IMR-90 (cell line): ENCODE results near the gene PAQR9. TPM values are rescaled to one million over a fixed set of nuclear protein-coding genes. Genes with fewer than 3 reads are reported as not detected.

ENCODE experiments used
- ATAC-seq: fragments of 200-7000 bp; cut with Tn5 transposase; 2 replicates; pipeline ENCODE4 v1.9.1; 2020; ENCODE audit warnings: low read depth, mild to moderate bottlenecking, moderate library complexity
- BruUV-seq: library from RNA; stranded (reverse); fragments of 400-500 nt; replicated peaks from 2 replicates; lab custom pipeline; 2021; lab: Mats Ljungman, UMichigan
- CTCF ChIA-PET: fragments of 300-600 bp; formaldehyde crosslinking; extraction: SDS; loops from one replicate; lab custom pipeline; 2021; ENCODE audit warnings: antibody characterized with exemption; lab: Yijun Ruan, JAX
- POLR2A ChIA-PET: fragments of 300-600 bp; sonication (Branson Sonifier 250); formaldehyde crosslinking; loops from one replicate; lab custom pipeline; 2022; ENCODE audit warnings: antibody characterized with exemption; ENCODE audit not compliant: unreplicated experiment; lab: Charles Lee
- DNase-seq: peaks from one replicate; pipeline ENCODE4 v3.0.0; 2013
- H2AFZ ChIP-seq: replicated peaks from 2 replicates; pipeline ENCODE3; 2013; ENCODE audit warnings: low read length, mild to moderate bottlenecking; ENCODE audit not compliant: poor library complexity
- H2AK5ac ChIP-seq: 2 replicates; pipeline ENCODE4 v1.6.1; 2013; ENCODE audit warnings: low read depth, low read length, inconsistent platforms
- H2AK9ac ChIP-seq: replicated peaks from 2 replicates; pipeline ENCODE3; 2013; ENCODE audit warnings: mild to moderate bottlenecking, low read depth, low read length, moderate library complexity; ENCODE audit not compliant: poor library complexity
- H2BK120ac ChIP-seq: 2 replicates; pipeline ENCODE4 v1.6.1; 2013; ENCODE audit warnings: low read depth, low read length, inconsistent platforms
- H2BK15ac ChIP-seq: 3 replicates; pipeline ENCODE4 v1.6.1; 2013; ENCODE audit warnings: low read depth, low read length, inconsistent platforms
- H2BK20ac ChIP-seq: 2 replicates; pipeline ENCODE4 v1.6.1; 2013; ENCODE audit warnings: low read depth, mild to moderate bottlenecking, inconsistent platforms, low read length, moderate library complexity
- H2BK5ac ChIP-seq: 2 replicates; pipeline ENCODE4 v1.6.1; 2013; ENCODE audit warnings: mild to moderate bottlenecking, low read depth, low read length, inconsistent platforms; ENCODE audit not compliant: poor library complexity, severe bottlenecking
- H3K14ac ChIP-seq: replicated peaks from 2 replicates; pipeline ENCODE4 v1.6.1; 2013; ENCODE audit warnings: low read depth, low read length, inconsistent platforms
- H3K18ac ChIP-seq: 2 replicates; pipeline ENCODE4 v1.6.1; 2013; ENCODE audit warnings: low read depth, low read length, control low read depth
- H3K23ac ChIP-seq: 2 replicates; pipeline ENCODE4 v1.6.1; 2013; ENCODE audit warnings: low read depth, low read length, inconsistent platforms
- H3K27ac ChIP-seq: 2 replicates; pipeline ENCODE4 v1.5.1; 2013; ENCODE audit warnings: mild to moderate bottlenecking, control low read depth, low read length; ENCODE audit not compliant: insufficient read depth
- H3K27me3 ChIP-seq: 2 replicates; pipeline ENCODE4 v1.6.1; 2013; ENCODE audit warnings: low read length; ENCODE audit not compliant: control insufficient read depth, insufficient read depth
- H3K36me3 ChIP-seq: 2 replicates; pipeline ENCODE4 v1.6.1; 2013; ENCODE audit warnings: low read length, mixed read lengths; ENCODE audit not compliant: control insufficient read depth, insufficient read depth
- H3K4ac ChIP-seq: 2 replicates; pipeline ENCODE4 v1.6.1; 2013; ENCODE audit warnings: low read depth, low read length, inconsistent platforms
- H3K4me1 ChIP-seq: 2 replicates; pipeline ENCODE4 v1.6.1; 2013; ENCODE audit warnings: low read length, mixed read lengths; ENCODE audit not compliant: control insufficient read depth, insufficient read depth
- H3K4me2 ChIP-seq: 2 replicates; pipeline ENCODE4 v1.6.1; 2013; ENCODE audit warnings: low read depth, mild to moderate bottlenecking, control low read depth, low read length, moderate library complexity
- H3K4me3 ChIP-seq: 2 replicates; pipeline ENCODE4 v1.5.1; 2013; ENCODE audit warnings: low read depth, mild to moderate bottlenecking, control low read depth, low read length, moderate library complexity; ENCODE audit not compliant: insufficient read depth
- H3K56ac ChIP-seq: 2 replicates; pipeline ENCODE4 v1.6.1; 2013; ENCODE audit warnings: low read length, inconsistent platforms; ENCODE audit not compliant: insufficient read depth; ENCODE audit errors: extremely low read depth
- H3K79me1 ChIP-seq, 2 experiments: 2 replicates each; pipeline ENCODE4 v1.6.1; 2013; ENCODE audit warnings: low read length in 2 of 2, inconsistent platforms in 1 of 2, low read depth in 1 of 2
- H3K9ac ChIP-seq: 2 replicates; pipeline ENCODE4 v1.6.1; 2013; ENCODE audit warnings: low read depth, low read length, control low read depth
- H3K9me1 ChIP-seq: 2 replicates; pipeline ENCODE4 v1.6.1; 2013; ENCODE audit warnings: low read length, inconsistent platforms; ENCODE audit not compliant: insufficient read depth
- H3K9me3 ChIP-seq: 2 replicates; pipeline ENCODE4 v1.6.1; 2013; ENCODE audit warnings: low read length; ENCODE audit not compliant: control insufficient read depth, insufficient read depth
- H4K20me1 ChIP-seq: 2 replicates; pipeline ENCODE4 v1.6.1; 2013; ENCODE audit warnings: low read length, inconsistent platforms; ENCODE audit not compliant: insufficient read depth
- H4K5ac ChIP-seq: 2 replicates; pipeline ENCODE4 v1.6.1; 2013; ENCODE audit warnings: mild to moderate bottlenecking, low read depth, low read length, control low read depth
- H4K8ac ChIP-seq, 2 experiments: 2 replicates each; pipeline ENCODE4 v1.6.1; 2013; ENCODE audit warnings: low read depth in 2 of 2, low read length in 2 of 2, control low read depth in 1 of 2, inconsistent platforms in 1 of 2
- H4K91ac ChIP-seq: 2 replicates; pipeline ENCODE4 v1.6.1; 2013; ENCODE audit warnings: low read depth, low read length, inconsistent platforms; ENCODE audit not compliant: insufficient read depth
- BHLHE40 ChIP-seq: fragments of 150-350 bp; IDR thresholded peaks from 2 replicates; pipeline ENCODE4 v1.6.1; 2016; ENCODE audit warnings: mild to moderate bottlenecking, low read depth, low read length
- CHD1 ChIP-seq: IDR thresholded peaks from 2 replicates; pipeline ENCODE4 v1.6.1; 2012; ENCODE audit warnings: low read depth, low read length, improper control_type of control experiment
- FOS ChIP-seq: fragments of 150-350 bp; IDR thresholded peaks from 2 replicates; pipeline ENCODE4 v1.6.1; 2016; ENCODE audit warnings: low read depth, low read length
- MXI1 ChIP-seq: IDR thresholded peaks from 2 replicates; pipeline ENCODE4 v1.6.1; 2012; ENCODE audit warnings: low read depth, mild to moderate bottlenecking, low read length, moderate library complexity, borderline replicate concordance
- NFE2L2 ChIP-seq: fragments of 150-350 bp; IDR thresholded peaks from 2 replicates; pipeline ENCODE4 v1.6.1; 2016; ENCODE audit warnings: low read depth, mild to moderate bottlenecking, low read length
- POLR2A ChIP-seq: IDR thresholded peaks from 2 replicates; pipeline ENCODE4 v1.6.1; 2012; ENCODE audit warnings: mild to moderate bottlenecking, low read depth, low read length
- RAD21 ChIP-seq: IDR thresholded peaks from 2 replicates; pipeline ENCODE4 v1.6.1; 2012; ENCODE audit warnings: low read length, improper control_type of control experiment
- RCOR1 ChIP-seq: IDR thresholded peaks from 2 replicates; pipeline ENCODE4 v1.6.1; 2012; ENCODE audit warnings: mild to moderate bottlenecking, low read length, improper control_type of control experiment; ENCODE audit not compliant: insufficient replicate concordance
- SMC3 ChIP-seq: fragments of 150-350 bp; IDR thresholded peaks from 2 replicates; pipeline ENCODE4 v1.6.1; 2016; ENCODE audit warnings: low read depth, mild to moderate bottlenecking, antibody characterized with exemption, low read length, moderate library complexity
- WGBS, 2 experiments: methylation state at CpG; one replicate each; pipeline versions ENCODE4 v1.1.5 to v1.1.7; 2013; ENCODE audit warnings: missing lambda C conversion rate in 2 of 2; ENCODE audit not compliant: insufficient read length in 1 of 2; ENCODE audit errors: extremely low coverage in 2 of 2; 5-methylcytosine and 5-hydroxymethylcytosine counted together
- dilution Hi-C: fragments of 300-500 bp; cut with HindIII; formaldehyde crosslinking; loops from one replicate; pipeline ENCODE4 v1.14.3; 2018; ENCODE audit warnings: low sequenced_read_pairs; ENCODE audit not compliant: unreplicated experiment
- in situ Hi-C: fragments of 300-500 bp; cut with MboI; formaldehyde crosslinking; loops from 3 replicates; pipeline ENCODE4 v1.14.3; 2019; ENCODE audit warnings: low sequenced_read_pairs, inconsistent platforms, mixed read lengths
- intact Hi-C: fragments of 100-400 bp; cut with micrococcal nuclease; formaldehyde crosslinking; loops from 2 replicates; pipeline ENCODE4 v1.10.0; 2022
- polyA plus RNA-seq, 3 experiments: library from polyadenylated mRNA; depleted of rRNA; stranded (reverse); fragments of >200 nt; gene quantifications; 2 replicates each; pipeline ENCODE4 v1.2.3, GENCODE V29; 2012; ENCODE audit warnings: low replicate concordance in 1 of 3
- total RNA-seq: library from RNA; depleted of rRNA; stranded (reverse); fragments of >200 nt; gene quantifications from 2 replicates; pipeline ENCODE4 v1.2.3, GENCODE V29; 2012
- TF ChIP-seq, protein P1 (sequence below): fragments of 150-350 bp; IDR thresholded peaks from 2 replicates; pipeline ENCODE4 v1.6.1; 2017; ENCODE audit warnings: mild to moderate bottlenecking, antibody characterized with exemption, low read length, low read depth
- TF ChIP-seq, protein P2 (sequence below): fragments of 150-350 bp; IDR thresholded peaks from 2 replicates; pipeline ENCODE4 v1.6.1; 2016; ENCODE audit warnings: low read depth, mild to moderate bottlenecking, low read length, moderate library complexity, borderline replicate concordance

The PAQR9 gene
- total and polyA plus RNA-seq, 2 of the 4 experiments (the other 2 are of a cell fraction) = 0.05 TPM; not detected in 1

DNA sequence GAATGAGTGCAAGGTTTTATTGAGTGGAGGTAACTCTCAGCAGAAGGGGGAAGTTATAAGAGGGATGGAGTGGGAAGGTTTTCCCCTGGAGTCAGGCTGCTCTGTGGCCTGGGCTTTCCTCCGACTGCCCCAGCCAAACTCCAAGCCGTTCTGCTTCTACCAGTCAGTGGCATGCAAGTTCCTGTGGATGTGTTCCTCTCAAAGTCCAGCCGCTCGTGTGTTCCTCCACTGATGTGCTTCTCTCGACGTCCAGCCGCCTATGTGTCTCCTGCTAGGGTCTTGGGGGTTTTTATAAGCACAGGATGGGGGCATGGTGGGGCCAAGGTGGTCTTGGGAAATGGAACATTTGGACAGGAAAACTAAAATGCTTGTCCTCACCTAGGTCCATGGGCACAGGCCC, 28.8 kb upstream of the PAQR9 start:
- Histone ChIP-seq H3K9me1 (no peaks in the 10 kb centered on the region), H3K4me2 (no peak overlapping the region), H3K56ac (no peak overlapping the region), H3K27ac (no peak overlapping the region), H3K27me3 (peaks cover 2% of the 10 kb centered on the region; the same call in 1 of the 2 replicates), H4K91ac (no peak overlapping the region), H3K36me3 (no peaks in the 10 kb centered on the region), H2BK120ac (no peak overlapping the region), H3K9ac (no peak overlapping the region), H3K18ac (no peak overlapping the region), H2BK5ac (no peak overlapping the region), H4K20me1 (no peaks in the 10 kb centered on the region), H3K14ac (no peak overlapping the region), H3K4me1 (no peaks in the 10 kb centered on the region), H3K4me3 (no peak overlapping the region), H3K9me3 (no peaks in the 10 kb centered on the region), H2BK15ac (no peak overlapping the region), H2AK5ac (no peak overlapping the region), H3K79me1 (no peaks in the 10 kb centered on the region), H2BK20ac (no peak overlapping the region), H4K5ac (no peak overlapping the region), H2AFZ (no peak overlapping the region), H4K8ac (no peak overlapping the region), H2AK9ac (no peak overlapping the region), H3K4ac (no peak overlapping the region), H3K23ac (no peak overlapping the region)
- intact Hi-C loops (no loop called here), in situ Hi-C loops (loop anchor here (5.0 kb wide), 2 partner anchors 160 to 405 kb away; no protein-coding TSS in a partner anchor), dilution Hi-C loops (no loop called here)
- BruUV-seq = no TSS peak
- TF ChIP-seq RAD21 (no peak), MXI1 (no peak), NFE2L2 (no peak), RCOR1 (no peak), CHD1 (no peak), POLR2A (no peak), FOS (no peak), BHLHE40 (no peak), SMC3 (no peak)
- TF ChIP-seq, protein P1, sequence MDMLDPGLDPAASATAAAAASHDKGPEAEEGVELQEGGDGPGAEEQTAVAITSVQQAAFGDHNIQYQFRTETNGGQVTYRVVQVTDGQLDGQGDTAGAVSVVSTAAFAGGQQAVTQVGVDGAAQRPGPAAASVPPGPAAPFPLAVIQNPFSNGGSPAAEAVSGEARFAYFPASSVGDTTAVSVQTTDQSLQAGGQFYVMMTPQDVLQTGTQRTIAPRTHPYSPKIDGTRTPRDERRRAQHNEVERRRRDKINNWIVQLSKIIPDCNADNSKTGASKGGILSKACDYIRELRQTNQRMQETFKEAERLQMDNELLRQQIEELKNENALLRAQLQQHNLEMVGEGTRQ = no peak
- TF ChIP-seq, protein P2, sequence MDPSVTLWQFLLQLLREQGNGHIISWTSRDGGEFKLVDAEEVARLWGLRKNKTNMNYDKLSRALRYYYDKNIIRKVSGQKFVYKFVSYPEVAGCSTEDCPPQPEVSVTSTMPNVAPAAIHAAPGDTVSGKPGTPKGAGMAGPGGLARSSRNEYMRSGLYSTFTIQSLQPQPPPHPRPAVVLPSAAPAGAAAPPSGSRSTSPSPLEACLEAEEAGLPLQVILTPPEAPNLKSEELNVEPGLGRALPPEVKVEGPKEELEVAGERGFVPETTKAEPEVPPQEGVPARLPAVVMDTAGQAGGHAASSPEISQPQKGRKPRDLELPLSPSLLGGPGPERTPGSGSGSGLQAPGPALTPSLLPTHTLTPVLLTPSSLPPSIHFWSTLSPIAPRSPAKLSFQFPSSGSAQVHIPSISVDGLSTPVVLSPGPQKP = no peak
- WGBS, 2 experiments = 70% methylated on average over 2 of the region's 7 CpGs; no CpG with 5 or more reads in 1 of the 2 experiments
- no peak for DNase-seq
- POLR2A ChIA-PET = no interaction called here
- CTCF ChIA-PET = interaction anchor here (1.7 kb wide), 1 partner anchor 164 kb away, joined by 6 read pairs; no protein-coding TSS in a partner anchor
- ATAC-seq = no peak
